GM23338 (cell line): ENCODE data around the gene FGF5. TPM values are rescaled to one million over a fixed set of nuclear protein-coding genes. Genes with fewer than 3 reads are reported as not detected.

ENCODE experiments used
- ATAC-seq: fragments of 200-7000 bp; cut with Tn5 transposase; 3 replicates; pipeline ENCODE4 v1.9.1; 2020
- DNase-seq: peaks from one replicate; pipeline ENCODE4 v3.0.0-alpha.2; 2015; ENCODE audit warnings: low spot score
- H2AFZ ChIP-seq: fragments of 200-600 bp; sonication (generic); 2 replicates; pipeline ENCODE4 v1.8.0; 2016; ENCODE audit warnings: antibody characterized with exemption, mild to moderate bottlenecking, moderate library complexity
- H3F3A ChIP-seq: fragments of 200-600 bp; sonication (generic); replicated peaks from 2 replicates; pipeline ENCODE4 v1.8.0; 2017; ENCODE audit warnings: antibody characterized with exemption, mixed run types, low read depth
- H3K27ac ChIP-seq: fragments of 200-600 bp; sonication (generic); 2 replicates; pipeline ENCODE4 v1.6.1; 2016; ENCODE audit warnings: low read depth
- H3K27me3 ChIP-seq: fragments of 200-600 bp; sonication (generic); 2 replicates; pipeline ENCODE4 v1.8.0; 2016; ENCODE audit warnings: mild to moderate bottlenecking, mixed run types, moderate library complexity; ENCODE audit not compliant: insufficient read depth
- H3K36me3 ChIP-seq: fragments of 200-600 bp; sonication (generic); 2 replicates; pipeline ENCODE4 v1.8.0; 2016; ENCODE audit warnings: mild to moderate bottlenecking; ENCODE audit not compliant: insufficient read depth
- H3K4me1 ChIP-seq: fragments of 200-600 bp; sonication (generic); 2 replicates; pipeline ENCODE4 v1.8.0; 2016; ENCODE audit warnings: mild to moderate bottlenecking, moderate library complexity; ENCODE audit not compliant: insufficient read depth
- H3K4me2 ChIP-seq: fragments of 200-600 bp; sonication (generic); 2 replicates; pipeline ENCODE4 v1.7.1; 2017; ENCODE audit warnings: mixed run types
- H3K4me3 ChIP-seq: fragments of 200-600 bp; sonication (generic); 2 replicates; pipeline ENCODE4 v1.6.1; 2016; ENCODE audit warnings: mixed run types
- H3K79me2 ChIP-seq: fragments of 200-600 bp; sonication (generic); replicated peaks from 2 replicates; pipeline ENCODE4 v1.8.0; 2017; ENCODE audit warnings: mild to moderate bottlenecking; ENCODE audit not compliant: insufficient read depth
- H3K9me2 ChIP-seq: fragments of 200-600 bp; sonication (generic); 2 replicates; pipeline ENCODE4 v1.8.0; 2017; ENCODE audit not compliant: insufficient read depth
- H4K20me1 ChIP-seq: fragments of 200-600 bp; sonication (generic); replicated peaks from 2 replicates; pipeline ENCODE4 v1.8.0; 2017; ENCODE audit warnings: mild to moderate bottlenecking; ENCODE audit not compliant: insufficient read depth
- H3K27ac Mint-ChIP-seq: 2 replicates; pipeline ENCODE4 v1.8.0; 2020; ENCODE audit warnings: inconsistent platforms, mild to moderate bottlenecking, moderate library complexity, mixed read lengths
- H3K27me3 Mint-ChIP-seq: 3 replicates; pipeline ENCODE4 v1.8.0; 2022; ENCODE audit warnings: low read depth, mild to moderate bottlenecking, moderate library complexity, mixed read lengths, inconsistent platforms; ENCODE audit not compliant: insufficient read depth, poor library complexity
- H3K36me3 Mint-ChIP-seq: 3 replicates; pipeline ENCODE4 v1.8.0; 2021; ENCODE audit warnings: low read depth, mild to moderate bottlenecking, inconsistent platforms, moderate library complexity, mixed read lengths
- H3K4me1 Mint-ChIP-seq: 3 replicates; pipeline ENCODE4 v1.8.0; 2020; ENCODE audit warnings: mild to moderate bottlenecking, inconsistent platforms, mixed read lengths
- H3K4me3 Mint-ChIP-seq: 3 replicates; pipeline ENCODE4 v1.8.0; 2021; ENCODE audit warnings: moderate library complexity, mild to moderate bottlenecking, inconsistent platforms, mixed read lengths
- H3K9me3 Mint-ChIP-seq: 3 replicates; pipeline ENCODE4 v1.8.0; 2020; ENCODE audit warnings: moderate library complexity, mild to moderate bottlenecking, inconsistent platforms, mixed read lengths
- CREB1 ChIP-seq: fragments of 250-450 bp; sonication (Bioruptor Pico); IDR thresholded peaks from 2 replicates; pipeline ENCODE4 v1.5.0; 2020; ENCODE audit warnings: low read depth, mild to moderate bottlenecking, moderate library complexity
- CTCF ChIP-seq, 2 experiments: fragments of 200-600 bp in 1 of 2; sonication (generic) in 1 of 2; conservative IDR thresholded peaks; 2 replicates each; pipeline versions ENCODE4 v1.5.1 to v1.6.1; 2016 to 2017; ENCODE audit warnings: antibody characterized with exemption in 2 of 2, low read depth in 2 of 2, mild to moderate bottlenecking in 2 of 2, moderate library complexity in 1 of 2
- EZH2 ChIP-seq: fragments of 200-600 bp; sonication (generic); IDR thresholded peaks from one replicate; pipeline ENCODE4 v1.8.0; 2017; ENCODE audit warnings: antibody characterized with exemption, mild to moderate bottlenecking, low read depth; ENCODE audit not compliant: unreplicated experiment
- EZH2phosphoT487 ChIP-seq: fragments of 200-600 bp; sonication (generic); IDR thresholded peaks from one replicate; pipeline ENCODE4 v1.8.1; 2018; ENCODE audit warnings: antibody characterized with exemption; ENCODE audit not compliant: unreplicated experiment
- JUNB ChIP-seq: IDR thresholded peaks from one replicate; pipeline ENCODE4 v1.6.1; 2016; ENCODE audit warnings: antibody characterized with exemption; ENCODE audit not compliant: unreplicated experiment
- NANOG ChIP-seq: IDR thresholded peaks from 2 replicates; pipeline ENCODE4 v1.6.1; 2016; ENCODE audit warnings: antibody characterized with exemption, borderline replicate concordance
- POLR2AphosphoS5 ChIP-seq: IDR thresholded peaks from 2 replicates; pipeline ENCODE4 v1.6.1; 2016; ENCODE audit warnings: antibody characterized with exemption, low read depth
- REST ChIP-seq: IDR thresholded peaks from one replicate; pipeline ENCODE4 v1.6.1; 2018; ENCODE audit warnings: antibody characterized with exemption; ENCODE audit not compliant: unreplicated experiment
- STAT1 ChIP-seq: IDR thresholded peaks from one replicate; pipeline ENCODE4 v1.6.1; 2016; ENCODE audit warnings: antibody characterized with exemption; ENCODE audit not compliant: unreplicated experiment
- ZNF114 ChIP-seq: fragments of 250-450 bp; sonication (Bioruptor Pico); IDR thresholded peaks from 2 replicates; pipeline ENCODE4 v1.5.0; 2020; ENCODE audit warnings: mild to moderate bottlenecking, moderate library complexity
- ZNF331 ChIP-seq: fragments of 250-450 bp; sonication (Bioruptor Pico); IDR thresholded peaks from 2 replicates; pipeline ENCODE4 v1.5.0; 2020; ENCODE audit warnings: low read depth, mild to moderate bottlenecking, moderate library complexity
- polyA plus RNA-seq: library from polyadenylated mRNA; unstranded; fragments of >200 nt; fragmentation: Nextera tagmentation; extraction: Ambion mirVana; gene quantifications from 2 replicates; pipeline ENCODE4 v1.2.1, GENCODE V29; 2016
- total RNA-seq: library from RNA; depleted of rRNA; stranded (reverse); fragments of >200 nt; shearing (Covaris generic); gene quantifications from 2 replicates; pipeline ENCODE4 v1.2.3, GENCODE V29; 2014
- TF ChIP-seq, protein P1 (sequence below): fragments of 250-450 bp; sonication (Bioruptor Pico); IDR thresholded peaks from 2 replicates; pipeline ENCODE4 v1.5.0; 2020; ENCODE audit warnings: mild to moderate bottlenecking, moderate library complexity
- TF ChIP-seq, protein P2 (sequence below): IDR thresholded peaks from 2 replicates; pipeline ENCODE4 v1.6.1; 2016; ENCODE audit warnings: antibody characterized with exemption

Gene FGF5
- total and polyA plus RNA-seq, 2 experiments from 2014 or later = not detected

GRCh38 chr4:80271801-80272200 lies 5.3 kb downstream of the FGF5 start:
- Mint-ChIP-seq H3K27me3 (peaks cover 39% of the 10 kb centered on the region), H3K4me3 (no peak overlapping the region), H3K4me1 (peaks cover 24% of the 10 kb centered on the region), H3K36me3 (no peaks in the 10 kb centered on the region; the same call in 2 of the 3 replicates), H3K27ac (no peak overlapping the region), H3K9me3 (no peaks in the 10 kb centered on the region)
- ATAC-seq = no peak
- H3K36me3 ChIP-seq = no peaks in the 10 kb centered on the region
- no peak overlapping the region for H3K27ac ChIP-seq
- H3K4me1 ChIP-seq = peaks cover 15% of the 10 kb centered on the region
- TF ChIP-seq EZH2phosphoT487 (no peak), CTCF (conservative IDR thresholded peaks at IDR 0.05; ENCODE audit: low read depth in 2 of 2) (no peak), STAT1 (no peak), JUNB (no peak), NANOG (no peak), ZNF331 (CRISPR knock-in tag) (no peak), CREB1 (CRISPR knock-in tag) (no peak), EZH2 (no peak), ZNF114 (CRISPR knock-in tag) (no peak), POLR2AphosphoS5 (no peak), REST (no peak)
- TF ChIP-seq, protein P1, sequence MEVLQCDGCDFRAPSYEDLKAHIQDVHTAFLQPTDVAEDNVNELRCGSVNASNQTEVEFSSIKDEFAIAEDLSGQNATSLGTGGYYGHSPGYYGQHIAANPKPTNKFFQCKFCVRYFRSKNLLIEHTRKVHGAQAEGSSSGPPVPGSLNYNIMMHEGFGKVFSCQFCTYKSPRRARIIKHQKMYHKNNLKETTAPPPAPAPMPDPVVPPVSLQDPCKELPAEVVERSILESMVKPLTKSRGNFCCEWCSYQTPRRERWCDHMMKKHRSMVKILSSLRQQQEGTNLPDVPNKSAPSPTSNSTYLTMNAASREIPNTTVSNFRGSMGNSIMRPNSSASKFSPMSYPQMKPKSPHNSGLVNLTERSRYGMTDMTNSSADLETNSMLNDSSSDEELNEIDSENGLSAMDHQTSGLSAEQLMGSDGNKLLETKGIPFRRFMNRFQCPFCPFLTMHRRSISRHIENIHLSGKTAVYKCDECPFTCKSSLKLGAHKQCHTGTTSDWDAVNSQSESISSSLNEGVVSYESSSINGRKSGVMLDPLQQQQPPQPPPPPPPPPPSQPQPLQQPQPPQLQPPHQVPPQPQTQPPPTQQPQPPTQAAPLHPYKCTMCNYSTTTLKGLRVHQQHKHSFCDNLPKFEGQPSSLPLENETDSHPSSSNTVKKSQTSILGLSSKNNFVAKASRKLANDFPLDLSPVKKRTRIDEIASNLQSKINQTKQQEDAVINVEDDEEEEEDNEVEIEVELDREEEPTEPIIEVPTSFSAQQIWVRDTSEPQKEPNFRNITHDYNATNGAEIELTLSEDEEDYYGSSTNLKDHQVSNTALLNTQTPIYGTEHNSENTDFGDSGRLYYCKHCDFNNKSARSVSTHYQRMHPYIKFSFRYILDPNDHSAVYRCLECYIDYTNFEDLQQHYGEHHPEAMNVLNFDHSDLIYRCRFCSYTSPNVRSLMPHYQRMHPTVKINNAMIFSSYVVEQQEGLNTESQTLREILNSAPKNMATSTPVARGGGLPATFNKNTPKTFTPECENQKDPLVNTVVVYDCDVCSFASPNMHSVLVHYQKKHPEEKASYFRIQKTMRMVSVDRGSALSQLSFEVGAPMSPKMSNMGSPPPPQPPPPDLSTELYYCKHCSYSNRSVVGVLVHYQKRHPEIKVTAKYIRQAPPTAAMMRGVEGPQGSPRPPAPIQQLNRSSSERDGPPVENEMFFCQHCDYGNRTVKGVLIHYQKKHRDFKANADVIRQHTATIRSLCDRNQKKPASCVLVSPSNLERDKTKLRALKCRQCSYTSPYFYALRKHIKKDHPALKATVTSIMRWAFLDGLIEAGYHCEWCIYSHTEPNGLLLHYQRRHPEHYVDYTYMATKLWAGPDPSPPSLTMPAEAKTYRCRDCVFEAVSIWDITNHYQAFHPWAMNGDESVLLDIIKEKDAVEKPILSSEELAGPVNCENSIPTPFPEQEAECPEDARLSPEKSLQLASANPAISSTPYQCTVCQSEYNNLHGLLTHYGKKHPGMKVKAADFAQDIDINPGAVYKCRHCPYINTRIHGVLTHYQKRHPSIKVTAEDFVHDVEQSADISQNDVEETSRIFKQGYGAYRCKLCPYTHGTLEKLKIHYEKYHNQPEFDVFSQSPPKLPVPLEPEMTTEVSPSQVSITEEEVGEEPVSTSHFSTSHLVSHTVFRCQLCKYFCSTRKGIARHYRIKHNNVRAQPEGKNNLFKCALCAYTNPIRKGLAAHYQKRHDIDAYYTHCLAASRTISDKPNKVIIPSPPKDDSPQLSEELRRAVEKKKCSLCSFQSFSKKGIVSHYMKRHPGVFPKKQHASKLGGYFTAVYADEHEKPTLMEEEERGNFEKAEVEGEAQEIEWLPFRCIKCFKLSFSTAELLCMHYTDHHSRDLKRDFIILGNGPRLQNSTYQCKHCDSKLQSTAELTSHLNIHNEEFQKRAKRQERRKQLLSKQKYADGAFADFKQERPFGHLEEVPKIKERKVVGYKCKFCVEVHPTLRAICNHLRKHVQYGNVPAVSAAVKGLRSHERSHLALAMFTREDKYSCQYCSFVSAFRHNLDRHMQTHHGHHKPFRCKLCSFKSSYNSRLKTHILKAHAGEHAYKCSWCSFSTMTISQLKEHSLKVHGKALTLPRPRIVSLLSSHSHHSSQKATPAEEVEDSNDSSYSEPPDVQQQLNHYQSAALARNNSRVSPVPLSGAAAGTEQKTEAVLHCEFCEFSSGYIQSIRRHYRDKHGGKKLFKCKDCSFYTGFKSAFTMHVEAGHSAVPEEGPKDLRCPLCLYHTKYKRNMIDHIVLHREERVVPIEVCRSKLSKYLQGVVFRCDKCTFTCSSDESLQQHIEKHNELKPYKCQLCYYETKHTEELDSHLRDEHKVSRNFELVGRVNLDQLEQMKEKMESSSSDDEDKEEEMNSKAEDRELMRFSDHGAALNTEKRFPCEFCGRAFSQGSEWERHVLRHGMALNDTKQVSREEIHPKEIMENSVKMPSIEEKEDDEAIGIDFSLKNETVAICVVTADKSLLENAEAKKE (CRISPR knock-in tag) = no peak
- TF ChIP-seq, protein P2, sequence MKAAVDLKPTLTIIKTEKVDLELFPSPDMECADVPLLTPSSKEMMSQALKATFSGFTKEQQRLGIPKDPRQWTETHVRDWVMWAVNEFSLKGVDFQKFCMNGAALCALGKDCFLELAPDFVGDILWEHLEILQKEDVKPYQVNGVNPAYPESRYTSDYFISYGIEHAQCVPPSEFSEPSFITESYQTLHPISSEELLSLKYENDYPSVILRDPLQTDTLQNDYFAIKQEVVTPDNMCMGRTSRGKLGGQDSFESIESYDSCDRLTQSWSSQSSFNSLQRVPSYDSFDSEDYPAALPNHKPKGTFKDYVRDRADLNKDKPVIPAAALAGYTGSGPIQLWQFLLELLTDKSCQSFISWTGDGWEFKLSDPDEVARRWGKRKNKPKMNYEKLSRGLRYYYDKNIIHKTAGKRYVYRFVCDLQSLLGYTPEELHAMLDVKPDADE = no peak
- 0 out of 2 replicates have a peak, but pooled peaks cover 7% of the 10 kb centered on the region for H3F3A ChIP-seq
- no peak overlapping the region for H2AFZ ChIP-seq
- peaks cover 69% of the 10 kb centered on the region for H3K27me3 ChIP-seq
- no peaks in the 10 kb centered on the region for H3K79me2 ChIP-seq
- H3K9me2 ChIP-seq = no peaks in the 10 kb centered on the region
- peaks cover 12% of the 10 kb centered on the region for H4K20me1 ChIP-seq
- H3K4me3 ChIP-seq = no peak overlapping the region
- DNase-seq = no peak
- H3K4me2 ChIP-seq = no peak overlapping the region
